Activated naive CD8-positive, alpha-beta T cell treated with anti-CD3 and anti-CD28 coated beads, Interleukin-2, amount 10 ng/mL, durations not matched to agents 7 days and 5 days (primary cell): ENCODE measurements around the gene VDAC1. TPM values are rescaled to one million over a fixed set of nuclear protein-coding genes. Genes with fewer than 3 reads are reported as not detected.

ENCODE experiments used
- ATAC-seq: fragments of 150-1000 bp; cut with Tn5 transposase; one replicate; pipeline ENCODE4 v1.10.0; 2021; ENCODE audit warnings: low read depth, moderate library complexity
- POLR2A ChIA-PET: fragments of 350-600 bp; sonication (Branson Sonifier 250); formaldehyde crosslinking; loops from one replicate; lab custom pipeline; 2021; ENCODE audit warnings: antibody characterized with exemption; lab: Charles Lee
- DNase-seq: peaks from one replicate; pipeline ENCODE4 v3.0.0; 2021
- H3K27ac Mint-ChIP-seq: one replicate; pipeline ENCODE4 v1.8.0; 2022; ENCODE audit warnings: mild to moderate bottlenecking, mixed read lengths
- H3K27me3 Mint-ChIP-seq: one replicate; pipeline ENCODE4 v1.8.0; 2022; ENCODE audit warnings: mild to moderate bottlenecking, moderate library complexity, mixed read lengths
- H3K36me3 Mint-ChIP-seq: one replicate; pipeline ENCODE4 v1.8.0; 2021; ENCODE audit warnings: mild to moderate bottlenecking, mixed read lengths
- H3K4me1 Mint-ChIP-seq: one replicate; pipeline ENCODE4 v1.8.0; 2021; ENCODE audit warnings: mixed read lengths
- H3K4me3 Mint-ChIP-seq: one replicate; pipeline ENCODE4 v1.8.0; 2022; ENCODE audit warnings: mild to moderate bottlenecking, moderate library complexity, mixed read lengths
- H3K9me3 Mint-ChIP-seq: one replicate; pipeline ENCODE4 v1.8.0; 2021; ENCODE audit warnings: mixed read lengths
- total RNA-seq, 2 experiments: library from RNA; stranded (reverse); gene quantifications; one replicate each; pipeline ENCODE4 v1.2.3, GENCODE V29; 2021

The VDAC1 gene
- total RNA-seq, 2 experiments from 2014 or later = 194 to 199 TPM

- ATAC-seq (no peak), DNase-seq (no peak)
- H3K27me3 Mint-ChIP-seq = peaks cover 5% of the 10 kb centered on the region
- no peaks in the 10 kb centered on the region for H3K36me3 Mint-ChIP-seq
- H3K9me3 Mint-ChIP-seq = no peaks in the 10 kb centered on the region
- no peaks in the 10 kb centered on the region for H3K4me1 Mint-ChIP-seq
- no peak overlapping the region for H3K27ac Mint-ChIP-seq
- H3K4me3 Mint-ChIP-seq = no peak overlapping the region
- POLR2A ChIA-PET = interaction anchor here (0.6 kb wide), 1 partner anchor 13 kb away, joined by 3 read pairs; the partner anchor contains the start of gene VDAC1
Measured at GRCh38 chr5:134018154-134018985, 13.6 kb upstream of the VDAC1 start.

GRCh38 chr5:134008266-134008749, 3.5 kb upstream of the VDAC1 start:
- Mint-ChIP-seq H3K27ac (no peak overlapping the region), H3K4me3 (no peak overlapping the region), H3K9me3 (no peaks in the 10 kb centered on the region), H3K27me3 (peaks cover 20% of the 10 kb centered on the region), H3K36me3 (no peaks in the 10 kb centered on the region), H3K4me1 (peaks cover 7% of the 10 kb centered on the region)
- no peak for ATAC-seq
- DNase-seq = no peak
- POLR2A ChIA-PET = interaction anchor here (0.6 kb wide), 1 partner anchor 446 kb away, joined by 4 read pairs; no protein-coding TSS in a partner anchor

GRCh38 chr5:134007581-134008265, 2.9 kb upstream of the VDAC1 start:
- Mint-ChIP-seq H3K36me3 (no peaks in the 10 kb centered on the region), H3K27ac (no peak overlapping the region)
- POLR2A ChIA-PET = interaction anchor here (0.6 kb wide), 1 partner anchor 447 kb away, joined by 4 read pairs; no protein-coding TSS in a partner anchor

GRCh38 chr5:134006115-134006514, 1.3 kb upstream of the VDAC1 start:
- POLR2A ChIA-PET = interaction anchor here (0.6 to 1.8 kb wide), 3 partner anchors 21 to 249 kb away, joined by 3 to 4 read pairs (median 3); no protein-coding TSS in a partner anchor
- H3K4me1 Mint-ChIP-seq = peaks cover 22% of the 10 kb centered on the region
- peak overlapping the region; percentile 95 for H3K4me3 Mint-ChIP-seq
- ATAC-seq = no peak
- peaks cover 3% of the 10 kb centered on the region for H3K27me3 Mint-ChIP-seq
- H3K9me3 Mint-ChIP-seq = no peaks in the 10 kb centered on the region
- H3K27ac Mint-ChIP-seq = peak overlapping the region; percentile 94
- H3K36me3 Mint-ChIP-seq = peaks cover 7% of the 10 kb centered on the region
- DNase-seq = no peak

More at GRCh38 chr5:134007581-134008265, 2.9 kb upstream of the VDAC1 start:
- DNase-seq (no peak), ATAC-seq (no peak)
- Mint-ChIP-seq H3K27me3 (peaks cover 15% of the 10 kb centered on the region), H3K9me3 (no peaks in the 10 kb centered on the region), H3K4me1 (peaks cover 10% of the 10 kb centered on the region), H3K4me3 (no peak overlapping the region)

- Mint-ChIP-seq H3K4me3 (peak overlapping the region; percentile 95), H3K27ac (peak overlapping the region; percentile 94), H3K9me3 (no peaks in the 10 kb centered on the region), H3K36me3 (peaks cover 8% of the 10 kb centered on the region), H3K4me1 (peaks cover 26% of the 10 kb centered on the region), H3K27me3 (no peaks in the 10 kb centered on the region)
- DNase-seq (peak; percentile 54), ATAC-seq (no peak)
- POLR2A ChIA-PET = interaction anchor here (0.6 to 2.7 kb wide), 16 partner anchors 9 to 954 kb away, joined by 3 to 12 read pairs (median 3); partner anchors contain the start of genes C5orf15, DDX46, HSPA4 and PPP2CA
Measured at GRCh38 chr5:134005417-134006061, 764 bp upstream of the VDAC1 start.

GRCh38 chr5:134003817-134004625, 754 bp downstream of the VDAC1 start:
- H3K27me3 Mint-ChIP-seq = no peaks in the 10 kb centered on the region
- H3K27ac Mint-ChIP-seq = peak overlapping the region; percentile 95
- H3K4me1 Mint-ChIP-seq = peaks cover 37% of the 10 kb centered on the region
- POLR2A ChIA-PET = interaction anchor here (0.5 to 2.7 kb wide), 18 partner anchors 11 to 1179 kb away, joined by 3 to 12 read pairs (median 4); partner anchors contain the start of genes C5orf15, DDX46, PPP2CA and SKP1
- H3K4me3 Mint-ChIP-seq = peak overlapping the region; percentile 93
- ATAC-seq (peak; percentile 2), DNase-seq (no peak)
- peaks cover 8% of the 10 kb centered on the region for H3K36me3 Mint-ChIP-seq
- H3K9me3 Mint-ChIP-seq = no peaks in the 10 kb centered on the region

GRCh38 chr5:134003064-134003816, 1.5 kb downstream of the VDAC1 start:
- Mint-ChIP-seq H3K27me3 (no peaks in the 10 kb centered on the region), H3K9me3 (no peaks in the 10 kb centered on the region), H3K4me1 (peaks cover 40% of the 10 kb centered on the region), H3K27ac (peak overlapping the region; percentile 95), H3K36me3 (peaks cover 8% of the 10 kb centered on the region), H3K4me3 (peak overlapping the region; percentile 93)
- no peak for DNase-seq
- ATAC-seq = no peak
- POLR2A ChIA-PET = interaction anchor here (0.5 to 2.7 kb wide), 10 partner anchors 11 to 630 kb away, joined by 3 to 12 read pairs (median 4); partner anchors contain the start of genes C5orf15, PPP2CA, SKP1 and UBE2B

- ATAC-seq (no peak), DNase-seq (no peak)
- Mint-ChIP-seq H3K9me3 (no peaks in the 10 kb centered on the region), H3K27me3 (no peaks in the 10 kb centered on the region), H3K4me3 (peak overlapping the region; percentile 93), H3K27ac (peak overlapping the region; percentile 72), H3K36me3 (peaks cover 8% of the 10 kb centered on the region), H3K4me1 (peaks cover 40% of the 10 kb centered on the region)
- POLR2A ChIA-PET = no interaction called here
Measured at GRCh38 chr5:134001938-134002731, 2.6 kb downstream of the VDAC1 start.

- Mint-ChIP-seq H3K27ac (peak overlapping the region; percentile 9), H3K27me3 (no peaks in the 10 kb centered on the region), H3K9me3 (no peaks in the 10 kb centered on the region), H3K36me3 (peaks cover 8% of the 10 kb centered on the region), H3K4me3 (no peak overlapping the region), H3K4me1 (peaks cover 45% of the 10 kb centered on the region)
- no peak for ATAC-seq
- POLR2A ChIA-PET = no interaction called here
- DNase-seq = no peak
Measured at GRCh38 chr5:134000696-134001453, 3.9 kb downstream of the VDAC1 start.

- POLR2A ChIA-PET = interaction anchor here (0.6 kb wide), 1 partner anchor 712 kb away, joined by 4 read pairs; no protein-coding TSS in a partner anchor
- ATAC-seq (no peak), DNase-seq (no peak)
- Mint-ChIP-seq H3K27ac (no peak overlapping the region), H3K36me3 (peaks cover 8% of the 10 kb centered on the region), H3K4me3 (no peak overlapping the region), H3K4me1 (peaks cover 48% of the 10 kb centered on the region), H3K27me3 (no peaks in the 10 kb centered on the region), H3K9me3 (no peaks in the 10 kb centered on the region)
Measured at GRCh38 chr5:134000091-134000511, 4.7 kb downstream of the VDAC1 start.
